K562 (cell line): ENCODE results near the gene ABL1. TPM values are rescaled to one million over a fixed set of nuclear protein-coding genes. Genes with fewer than 3 reads are reported as not detected.
A peak's percentile ranks its signal among the peaks of the same experiment; 100 is the strongest.

Source experiments
- ATAC-seq: fragments of 200-7000 bp; cut with Tn5 transposase; 3 replicates; pipeline ENCODE4 v1.9.1; 2020; ENCODE audit warnings: moderate library complexity
- BruUV-seq: library from RNA; stranded (reverse); fragments of 400-500 nt; replicated peaks from 2 replicates; lab custom pipeline; 2021; lab: Mats Ljungman, UMichigan
- CTCF ChIA-PET: fragments of 300-600 bp; formaldehyde crosslinking; extraction: SDS; loops from one replicate; lab custom pipeline; 2021; ENCODE audit warnings: low intra/inter-chr PET ratio; lab: Yijun Ruan, JAX
- POLR2A ChIA-PET: fragments of 300-600, 350-650 bp; sonication (Branson Sonifier 250); formaldehyde crosslinking; extraction: SDS; loops from one replicate; lab custom pipeline; 2021; ENCODE audit warnings: antibody characterized with exemption, inconsistent platforms; lab: Yijun Ruan, JAX
- DNase-seq, 4 experiments: peaks; one replicate each; pipeline versions ENCODE4 v3.0.0 to v3.0.0-alpha.2; 2011 to 2018; ENCODE audit warnings: low spot score in 3 of 4, mixed read lengths in 3 of 4; ENCODE audit errors: extremely low read depth in 1 of 4
- FAIRE-seq: peaks from 2 replicates; lab custom pipeline; 2011; peaks lifted over from hg19 to GRCh38; lab: Jason Lieb, UNC
- H2AFZ ChIP-seq: 2 replicates; pipeline ENCODE4 v1.6.0; 2011; ENCODE audit warnings: low read depth, low read length, control low read depth, inconsistent platforms
- H3K27ac ChIP-seq: fragments of 200-600 bp; 3 replicates; pipeline ENCODE4 v1.8.0; 2011; ENCODE audit warnings: low read depth, mild to moderate bottlenecking, control low read depth, inconsistent platforms, low read length, moderate library complexity, mixed read lengths; ENCODE audit errors: extremely low read depth
- H3K27me3 ChIP-seq, 2 experiments: fragments of 300-600 bp in 1 of 2; 2 replicates in 1 of 2; 3 replicates in 1 of 2; pipeline versions ENCODE4 v1.6.0 to v1.8.0; 2011; ENCODE audit warnings: inconsistent platforms in 2 of 2, low read length in 2 of 2, mild to moderate bottlenecking in 1 of 2, mixed read lengths in 1 of 2, moderate library complexity in 1 of 2; ENCODE audit not compliant: control insufficient read depth in 2 of 2, insufficient read depth in 2 of 2
- H3K36me3 ChIP-seq: fragments of 300-600 bp; 3 replicates; pipeline ENCODE4 v1.8.0; 2011; ENCODE audit warnings: mild to moderate bottlenecking, low read length, inconsistent platforms; ENCODE audit not compliant: control insufficient read depth, insufficient read depth
- H3K4me1 ChIP-seq, 2 experiments: fragments of 200-600 bp in 1 of 2; replicated peaks in 1 of 2; 2 replicates in 1 of 2; 3 replicates in 1 of 2; pipeline versions ENCODE4 v1.5.1 to v1.8.0; 2011; ENCODE audit warnings: inconsistent platforms in 2 of 2, low read length in 2 of 2, mild to moderate bottlenecking in 1 of 2, mixed read lengths in 1 of 2, moderate library complexity in 1 of 2; ENCODE audit not compliant: control insufficient read depth in 2 of 2, insufficient read depth in 2 of 2
- H3K4me2 ChIP-seq: 2 replicates; pipeline ENCODE4 v1.6.1; 2011; ENCODE audit warnings: low read length, control low read depth, inconsistent platforms, mixed read lengths; ENCODE audit not compliant: insufficient read depth
- H3K4me3 ChIP-seq: fragments of 200-600 bp; sonication (generic), shearing (Covaris generic); 2 replicates; pipeline ENCODE4 v1.5.1; 2016; ENCODE audit warnings: control low read depth, inconsistent platforms
- H3K79me2 ChIP-seq: fragments of 200-600 bp; 3 replicates; pipeline ENCODE4 v1.8.0; 2011; ENCODE audit warnings: low read length, inconsistent platforms; ENCODE audit not compliant: control insufficient read depth, insufficient read depth
- H3K9ac ChIP-seq, 2 experiments: 2 replicates each; pipeline versions ENCODE4 v1.6.0 to v1.6.1; 2011; ENCODE audit warnings: low read depth in 2 of 2, low read length in 2 of 2, control low read depth in 1 of 2, inconsistent platforms in 1 of 2, mild to moderate bottlenecking in 1 of 2, mixed read lengths in 1 of 2; ENCODE audit not compliant: insufficient read depth in 1 of 2
- H3K9me1 ChIP-seq: one replicate; pipeline ENCODE4 v1.6.0; 2011; ENCODE audit warnings: inconsistent platforms, mild to moderate bottlenecking, low read length, moderate library complexity; ENCODE audit not compliant: control insufficient read depth, insufficient read depth
- H3K9me3 ChIP-seq: replicated peaks from 2 replicates; pipeline ENCODE4 v1.5.1; 2011; ENCODE audit warnings: low read depth, low read length, inconsistent platforms; ENCODE audit not compliant: control insufficient read depth, insufficient read depth
- H4K20me1 ChIP-seq: replicated peaks from 2 replicates; pipeline ENCODE4 v1.6.1; 2011; ENCODE audit warnings: low read length, inconsistent platforms, mixed read lengths; ENCODE audit not compliant: control insufficient read depth, insufficient read depth
- ASH1L ChIP-seq: fragments of 450-650 bp; IDR thresholded peaks from 2 replicates; pipeline ENCODE4 v1.6.1; 2018; ENCODE audit warnings: borderline replicate concordance, mild to moderate bottlenecking, low read depth; ENCODE audit not compliant: partially characterized antibody
- E2F3 ChIP-seq: fragments of 250-450 bp; sonication (Bioruptor Pico); IDR thresholded peaks from 2 replicates; pipeline ENCODE4 v1.4.0; 2020; ENCODE audit warnings: mild to moderate bottlenecking
- ESRRB ChIP-seq: fragments of 250-450 bp; sonication (Bioruptor Pico); IDR thresholded peaks from 2 replicates; pipeline ENCODE4 v1.5.0; 2020; ENCODE audit warnings: mild to moderate bottlenecking, moderate library complexity, borderline replicate concordance
- FOXA1 ChIP-seq: fragments of 450-650 bp; IDR thresholded peaks from 2 replicates; pipeline ENCODE4 v1.6.1; 2016; ENCODE audit warnings: mild to moderate bottlenecking, borderline replicate concordance
- GTF2F1 ChIP-seq: IDR thresholded peaks from 2 replicates; pipeline ENCODE4 v1.6.1; 2011; ENCODE audit warnings: low read depth, low read length, improper control_type of control experiment
- ILF3 ChIP-seq: fragments of 450-650 bp; IDR thresholded peaks from 2 replicates; pipeline ENCODE4 v1.6.1; 2018; ENCODE audit warnings: antibody characterized with exemption, mild to moderate bottlenecking, moderate library complexity, borderline replicate concordance
- RAD21 ChIP-seq, 2 experiments: fragments of 250-450 bp in 1 of 2; fragments of 450-650 bp in 1 of 2; sonication (Bioruptor Pico) in 1 of 2; formaldehyde crosslinking in 1 of 2; IDR thresholded peaks in 1 of 2; conservative IDR thresholded peaks in 1 of 2; 2 replicates each; pipeline versions ENCODE4 v1.4.0 to v1.8.0; 2020 to 2022; ENCODE audit warnings: mild to moderate bottlenecking in 2 of 2, moderate library complexity in 1 of 2
- TBL1XR1 ChIP-seq, 2 experiments: IDR thresholded peaks; 2 replicates each; pipeline ENCODE4 v1.6.1; 2012; ENCODE audit warnings: improper control_type of control experiment in 2 of 2, low read length in 2 of 2, mild to moderate bottlenecking in 1 of 2
- THRA ChIP-seq: fragments of 450-650 bp; IDR thresholded peaks from 2 replicates; pipeline ENCODE4 v1.6.1; 2017; ENCODE audit warnings: mild to moderate bottlenecking, moderate library complexity
- U2AF1 ChIP-seq: fragments of 200-400 bp; formaldehyde crosslinking; optimal IDR thresholded peaks from 2 replicates; pipeline ENCODE3; 2017; ENCODE audit warnings: mild to moderate bottlenecking, low read depth, low read length, moderate library complexity
- ZBTB17 ChIP-seq: fragments of 450-650 bp; formaldehyde crosslinking; IDR thresholded peaks from 2 replicates; pipeline ENCODE4 v1.4.0; 2020; ENCODE audit warnings: mild to moderate bottlenecking
- WGBS: fragments of 100-300 bp; shearing (Covaris generic); methylation state at CpG from one replicate; pipeline ENCODE4 v1.1.6; 2016; ENCODE audit warnings: low coverage, mixed read lengths; ENCODE audit not compliant: insufficient coverage; ENCODE audit errors: missing lambda C conversion rate; 5-methylcytosine and 5-hydroxymethylcytosine counted together
- in situ Hi-C: fragments of 300-500 bp; cut with MboI; formaldehyde crosslinking; loops from 4 replicates; pipeline ENCODE4 v1.15.0; 2018; ENCODE audit warnings: inconsistent platforms, mixed read lengths
- intact Hi-C: fragments of 100-400 bp; cut with micrococcal nuclease; formaldehyde crosslinking; loops from 2 replicates; pipeline ENCODE4 v1.14.2; 2022
- polyA plus RNA-seq, 8 experiments: library from polyadenylated mRNA; depleted of rRNA in 4 of 8; stranded (reverse) in 5 of 8; unstranded in 3 of 8; fragments of >200 nt; fragmentation: Nextera tagmentation in 2 of 8; fragmentation: Illumina TruSeq in 1 of 8; extraction: Ambion mirVana in 2 of 8; extraction: Trizol in 1 of 8; gene quantifications; 2 replicates each; pipeline versions ENCODE4 v1.2.1 to v1.2.3, GENCODE V29; 2011 to 2014; ENCODE audit warnings: inconsistent platforms in 1 of 8, missing spikeins in 1 of 8
- total RNA-seq, 7 experiments: library from RNA; depleted of rRNA in 6 of 7; stranded (reverse); fragments of >200 nt in 6 of 7; fragmentation: Illumina TruSeq in 2 of 7; extraction: Trizol in 2 of 7; gene quantifications; 2 replicates each; pipeline versions ENCODE4 v1.2.1 to v1.2.3, GENCODE V29; 2011 to 2021; ENCODE audit warnings: low replicate concordance in 1 of 7
- TF ChIP-seq, protein P1 (sequence below), 3 experiments: IDR thresholded peaks in 2 of 3; conservative IDR thresholded peaks in 1 of 3; 2 replicates each; pipeline ENCODE4 v1.5.1; 2011 to 2012; ENCODE audit warnings: low read length in 3 of 3, mild to moderate bottlenecking in 3 of 3, control low read depth in 2 of 3, improper control_type of control experiment in 1 of 3, inconsistent platforms in 1 of 3, low read depth in 1 of 3, mixed read lengths in 1 of 3, moderate library complexity in 1 of 3; ENCODE audit not compliant: insufficient read depth in 2 of 3
- TF ChIP-seq, protein P2 (sequence below), 2 experiments: fragments of 150-350 bp in 1 of 2; IDR thresholded peaks; 2 replicates each; pipeline ENCODE4 v1.6.1; 2012 to 2016; ENCODE audit warnings: low read depth in 2 of 2, low read length in 2 of 2, mild to moderate bottlenecking in 1 of 2, moderate library complexity in 1 of 2

ABL1 gene
- total and polyA plus RNA-seq, 9 of the 15 experiments (the other 6 are each of a cell fraction or from before 2014, with no cell fraction given), result 1.5 to 130 (median 37.8) TPM

DNA sequence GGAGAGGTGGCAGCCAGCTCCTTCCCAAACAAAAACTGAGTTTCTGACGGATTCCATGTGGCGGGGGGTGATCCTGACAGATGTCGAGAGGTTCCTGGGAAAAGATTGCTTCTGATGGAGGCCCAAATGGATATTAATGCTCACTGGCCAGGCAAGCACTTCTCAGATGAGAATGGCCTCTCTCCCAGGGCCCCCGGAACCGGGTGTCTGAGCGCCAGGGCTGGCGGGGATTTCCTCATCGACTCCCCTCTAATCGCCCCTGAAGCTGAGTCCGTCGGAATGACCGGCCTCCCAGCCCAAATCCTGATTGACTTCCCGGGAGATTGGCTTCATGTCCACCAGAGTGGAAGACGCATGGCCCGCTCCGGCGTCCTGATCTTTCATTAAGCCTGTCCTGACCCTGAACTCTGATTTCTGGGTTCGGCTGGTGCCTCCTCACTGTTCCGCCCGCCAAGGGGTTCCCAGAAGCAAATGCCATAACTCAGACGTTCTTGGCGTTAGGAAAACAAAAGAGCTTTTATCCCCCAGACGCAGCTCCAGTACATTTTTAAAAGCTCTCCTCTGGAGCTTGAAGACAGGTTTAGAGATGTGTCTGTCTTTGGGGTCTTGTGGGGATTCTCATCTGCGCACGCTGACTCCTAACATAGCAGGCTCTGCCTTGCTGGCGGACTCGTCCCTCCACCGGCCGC, 86.4 kb downstream of the ABL1 start:
- Histone ChIP-seq H3K27me3 (peaks cover 98 to 100% of the 10 kb centered on the region in 2 experiments), H2AFZ (no peak overlapping the region), H4K20me1 (peaks cover 94% of the 10 kb centered on the region), H3K36me3 (no peaks in the 10 kb centered on the region), H3K4me3 (no peak overlapping the region), H3K4me2 (no peak overlapping the region), H3K9ac (peak overlapping the region in 1 of 2 experiments; percentile 32; a peak in 1 of 4 replicates), H3K9me3 (no peaks in the 10 kb centered on the region), H3K4me1 (peaks cover 0 to 58% of the 10 kb centered on the region in 2 experiments; a peak in 2 of 5 replicates), H3K9me1 (no peaks in the 10 kb centered on the region), H3K79me2 (no peaks in the 10 kb centered on the region), H3K27ac (no peak overlapping the region)
- FAIRE-seq (no peak), DNase-seq (peak in 3 of 4 experiments; percentile 68 to 75 (median 69)), ATAC-seq (0 out of 3 replicates have a peak, but pooled peaks have one; percentile 1)
- ChIA-PET CTCF (interaction anchor here (0.7 kb wide), 1 partner anchor 186 kb away, joined by 3 read pairs; no protein-coding TSS in a partner anchor), POLR2A (interaction anchor here (0.6 to 26.8 kb wide), 9 partner anchors 3 to 116 kb away, joined by 3 to 582 read pairs (median 3); no protein-coding TSS in a partner anchor)
- in situ Hi-C loops, result no loop called here
- BruUV-seq, result no TSS peak
- intact Hi-C loops, result no loop called here
- 3% methylated on average over 29 of the region's 29 CpGs for WGBS
- TF ChIP-seq, protein P1, sequence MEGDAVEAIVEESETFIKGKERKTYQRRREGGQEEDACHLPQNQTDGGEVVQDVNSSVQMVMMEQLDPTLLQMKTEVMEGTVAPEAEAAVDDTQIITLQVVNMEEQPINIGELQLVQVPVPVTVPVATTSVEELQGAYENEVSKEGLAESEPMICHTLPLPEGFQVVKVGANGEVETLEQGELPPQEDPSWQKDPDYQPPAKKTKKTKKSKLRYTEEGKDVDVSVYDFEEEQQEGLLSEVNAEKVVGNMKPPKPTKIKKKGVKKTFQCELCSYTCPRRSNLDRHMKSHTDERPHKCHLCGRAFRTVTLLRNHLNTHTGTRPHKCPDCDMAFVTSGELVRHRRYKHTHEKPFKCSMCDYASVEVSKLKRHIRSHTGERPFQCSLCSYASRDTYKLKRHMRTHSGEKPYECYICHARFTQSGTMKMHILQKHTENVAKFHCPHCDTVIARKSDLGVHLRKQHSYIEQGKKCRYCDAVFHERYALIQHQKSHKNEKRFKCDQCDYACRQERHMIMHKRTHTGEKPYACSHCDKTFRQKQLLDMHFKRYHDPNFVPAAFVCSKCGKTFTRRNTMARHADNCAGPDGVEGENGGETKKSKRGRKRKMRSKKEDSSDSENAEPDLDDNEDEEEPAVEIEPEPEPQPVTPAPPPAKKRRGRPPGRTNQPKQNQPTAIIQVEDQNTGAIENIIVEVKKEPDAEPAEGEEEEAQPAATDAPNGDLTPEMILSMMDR (IDR thresholded peaks at IDR 0.05 in 2 of 3, conservative IDR thresholded peaks at IDR 0.05 in 1 of 3; ENCODE audit: insufficient read depth in 2 of 3, low read depth in 1 of 3, low read length in 3 of 3), result 0 out of 6 replicates have a peak, but pooled peaks of 1 of the 3 experiments have one; percentile 0
- TF ChIP-seq E2F3, result no peak
- no peak for TF ChIP-seq FOXA1
- no peak for TF ChIP-seq ESRRB
- TF ChIP-seq THRA, result no peak
- no peak for TF ChIP-seq U2AF1
- no peak for TF ChIP-seq RAD21 (CRISPR knock-in tag; conservative IDR thresholded peaks at IDR 0.05 in 1 of 2, IDR thresholded peaks at IDR 0.05 in 1 of 2)
- TF ChIP-seq ILF3, result no peak
- TF ChIP-seq, protein P2, sequence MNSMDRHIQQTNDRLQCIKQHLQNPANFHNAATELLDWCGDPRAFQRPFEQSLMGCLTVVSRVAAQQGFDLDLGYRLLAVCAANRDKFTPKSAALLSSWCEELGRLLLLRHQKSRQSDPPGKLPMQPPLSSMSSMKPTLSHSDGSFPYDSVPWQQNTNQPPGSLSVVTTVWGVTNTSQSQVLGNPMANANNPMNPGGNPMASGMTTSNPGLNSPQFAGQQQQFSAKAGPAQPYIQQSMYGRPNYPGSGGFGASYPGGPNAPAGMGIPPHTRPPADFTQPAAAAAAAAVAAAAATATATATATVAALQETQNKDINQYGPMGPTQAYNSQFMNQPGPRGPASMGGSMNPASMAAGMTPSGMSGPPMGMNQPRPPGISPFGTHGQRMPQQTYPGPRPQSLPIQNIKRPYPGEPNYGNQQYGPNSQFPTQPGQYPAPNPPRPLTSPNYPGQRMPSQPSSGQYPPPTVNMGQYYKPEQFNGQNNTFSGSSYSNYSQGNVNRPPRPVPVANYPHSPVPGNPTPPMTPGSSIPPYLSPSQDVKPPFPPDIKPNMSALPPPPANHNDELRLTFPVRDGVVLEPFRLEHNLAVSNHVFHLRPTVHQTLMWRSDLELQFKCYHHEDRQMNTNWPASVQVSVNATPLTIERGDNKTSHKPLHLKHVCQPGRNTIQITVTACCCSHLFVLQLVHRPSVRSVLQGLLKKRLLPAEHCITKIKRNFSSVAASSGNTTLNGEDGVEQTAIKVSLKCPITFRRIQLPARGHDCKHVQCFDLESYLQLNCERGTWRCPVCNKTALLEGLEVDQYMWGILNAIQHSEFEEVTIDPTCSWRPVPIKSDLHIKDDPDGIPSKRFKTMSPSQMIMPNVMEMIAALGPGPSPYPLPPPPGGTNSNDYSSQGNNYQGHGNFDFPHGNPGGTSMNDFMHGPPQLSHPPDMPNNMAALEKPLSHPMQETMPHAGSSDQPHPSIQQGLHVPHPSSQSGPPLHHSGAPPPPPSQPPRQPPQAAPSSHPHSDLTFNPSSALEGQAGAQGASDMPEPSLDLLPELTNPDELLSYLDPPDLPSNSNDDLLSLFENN (IDR thresholded peaks at IDR 0.05; ENCODE audit: low read depth in 2 of 2, low read length in 2 of 2), result peak in 1 of 2 experiments; percentile 32; a peak in 1 of 4 replicates
- TF ChIP-seq GTF2F1, result peak; percentile 40; the same call in 1 of the 2 replicates
- 0 out of 4 replicates have a peak, but pooled peaks of 1 of the 2 experiments have one; percentile 41 for TF ChIP-seq TBL1XR1 (IDR thresholded peaks at IDR 0.05; ENCODE audit: low read length in 2 of 2)
- no peak for TF ChIP-seq ASH1L
- no peak for TF ChIP-seq ZBTB17 (CRISPR knock-in tag)
